Right renal cortex interstitium (tissue), 3 donors: ENCODE results near the gene LDLRAP1. TPM values are rescaled to one million over a fixed set of nuclear protein-coding genes. Genes with fewer than 3 reads are reported as not detected.

ENCODE experiments used
- DNase-seq, 3 donors: peaks; one replicate each; pipeline ENCODE4 v3.0.0-alpha.2; 2013; ENCODE audit warnings: low read depth in 3 of 3, low spot score in 2 of 3
- polyA plus RNA-seq, 3 donors: library from polyadenylated mRNA; unstranded; fragments of 120-200 nt; gene quantifications; one replicate each; pipeline ENCODE4 v1.2.1, GENCODE V29; 2013; ENCODE audit not compliant: insufficient read length in 3 of 3

LDLRAP1 gene
- polyA plus RNA-seq, 3 donors: 11.1 to 12.9 (median 12.2) TPM

GRCh38 chr1:25560788-25561187, 17.4 kb downstream of the LDLRAP1 start:
- DNase-seq: no peak

GRCh38 chr1:25561421-25562100, 18.2 kb downstream of the LDLRAP1 start:
- DNase-seq: no peak

- no peak for DNase-seq
These were observed 18.9 kb downstream of the LDLRAP1 start for GRCh38 chr1:25562101-25562927.

GRCh38 chr1:25562928-25563283, 19.5 kb downstream of the LDLRAP1 start:
- no peak for DNase-seq

GRCh38 chr1:25563330-25564215, 20.2 kb downstream of the LDLRAP1 start:
- DNase-seq: no peak

- no peak for DNase-seq
These were observed 21.6 kb downstream of the LDLRAP1 start for GRCh38 chr1:25564777-25565574.

GRCh38 chr1:25565626-25566025, 22.2 kb downstream of the LDLRAP1 start:
- no peak for DNase-seq

- no peak for DNase-seq
These were observed 22.8 kb downstream of the LDLRAP1 start for GRCh38 chr1:25566176-25566729.

- DNase-seq: no peak
These were observed 23.4 kb downstream of the LDLRAP1 start for GRCh38 chr1:25566730-25567341.

GRCh38 chr1:25567710-25568089, 24.3 kb downstream of the LDLRAP1 start:
- no peak for DNase-seq

- DNase-seq: no peak
These were observed 24.9 kb downstream of the LDLRAP1 start for GRCh38 chr1:25568090-25568833.

GRCh38 chr1:25568834-25569596, 25.6 kb downstream of the LDLRAP1 start:
- no peak for DNase-seq

GRCh38 chr1:25569597-25570396, 26.4 kb downstream of the LDLRAP1 start:
- DNase-seq: no peak

GRCh38 chr1:25570798-25571521, 27.6 kb downstream of the LDLRAP1 start:
- DNase-seq: no peak

GRCh38 chr1:25571522-25571970, 28.1 kb downstream of the LDLRAP1 start:
- DNase-seq: no peak

GRCh38 chr1:25572107-25572506, 28.7 kb downstream of the LDLRAP1 start:
- no peak for DNase-seq
